ENCODE data around the gene BCOR.

GRCh38 chrX:40035726-40036125, 62.0 kb downstream of the BCOR start:
- TF ChIP-seq EZH2phosphoT487 (conservative IDR thresholded peaks at IDR 0.05; ENCODE audit: low read length) (no peak), CTCF (IDR thresholded peaks at IDR 0.05; ENCODE audit: insufficient read depth, low read length, poor library complexity, severe bottlenecking) (no peak)
